ENCODE data around the gene CLPTM1L.
"Not testable (repeated sequence)": the region's sequence is repeated elsewhere in the genome, so short reads cannot be mapped to it uniquely, and the experiment has no call there.

The CLPTM1L gene

DNA sequence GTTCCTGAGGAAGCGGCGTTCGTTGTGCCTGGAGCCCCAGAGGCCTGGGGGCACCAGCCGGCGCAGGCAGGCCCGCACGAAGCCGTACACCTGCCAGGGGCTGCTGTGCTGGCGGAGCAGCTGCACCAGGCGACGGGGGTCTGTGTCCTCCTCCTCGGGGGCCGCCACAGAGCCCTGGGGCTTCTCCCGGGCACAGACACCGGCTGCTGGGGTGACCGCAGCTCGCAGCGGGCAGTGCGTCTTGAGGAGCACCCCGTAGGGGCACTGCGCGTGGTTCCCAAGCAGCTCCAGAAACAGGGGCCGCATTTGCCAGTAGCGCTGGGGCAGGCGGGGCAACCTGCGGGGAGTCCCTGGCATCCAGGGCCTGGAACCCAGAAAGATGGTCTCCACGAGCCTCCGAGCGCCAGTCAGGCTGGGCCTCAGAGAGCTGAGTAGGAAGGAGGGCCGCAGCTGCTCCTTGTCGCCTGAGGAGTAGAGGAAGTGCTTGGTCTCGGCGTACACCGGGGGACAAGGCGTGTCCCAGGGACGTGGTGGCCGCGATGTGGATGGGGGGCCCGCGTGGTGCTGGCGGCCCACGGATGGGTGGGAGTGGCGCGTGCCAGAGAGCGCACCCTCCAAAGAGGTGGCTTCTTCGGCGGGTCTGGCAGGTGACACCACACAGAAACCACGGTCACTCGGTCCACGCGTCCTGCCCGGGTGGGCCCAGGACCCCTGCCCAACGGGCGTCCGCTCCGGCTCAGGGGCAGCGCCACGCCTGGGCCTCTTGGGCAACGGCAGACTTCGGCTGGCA lies 51.3 kb downstream of the CLPTM1L start:
- DNase-seq (ENCODE audit: extremely low read depth in 1 of 2, low read depth in 1 of 2) = no peak

DNA sequence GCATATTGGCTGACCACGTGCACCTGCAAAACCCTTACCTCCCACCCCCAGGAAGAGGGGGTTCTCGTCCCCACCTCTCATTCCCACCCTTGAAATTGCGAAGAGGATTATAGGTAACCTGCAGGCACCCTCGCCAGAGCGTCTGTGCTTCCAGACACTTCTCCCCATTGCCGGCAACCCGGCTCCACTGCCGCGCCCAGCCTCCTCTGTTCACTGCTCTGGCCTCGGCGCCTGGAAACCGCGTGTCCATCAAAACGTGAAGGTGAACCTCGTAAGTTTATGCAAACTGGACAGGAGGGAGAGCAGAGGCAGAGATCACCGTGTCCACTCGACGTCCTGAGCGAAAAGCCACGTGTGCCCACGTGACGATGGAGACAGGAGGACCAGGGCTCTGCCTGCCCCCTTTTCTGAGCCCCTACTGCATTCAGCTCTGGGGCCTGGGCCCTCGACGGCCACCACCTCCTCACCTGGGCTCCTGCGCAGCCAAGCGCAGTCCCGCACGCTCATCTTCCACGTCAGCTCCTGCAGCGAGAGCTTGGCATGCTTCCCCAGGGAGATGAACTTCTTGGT lies 52.0 kb downstream of the CLPTM1L start:
- no peak for DNase-seq (ENCODE audit: extremely low read depth in 1 of 2, low read depth in 1 of 2)

DNA sequence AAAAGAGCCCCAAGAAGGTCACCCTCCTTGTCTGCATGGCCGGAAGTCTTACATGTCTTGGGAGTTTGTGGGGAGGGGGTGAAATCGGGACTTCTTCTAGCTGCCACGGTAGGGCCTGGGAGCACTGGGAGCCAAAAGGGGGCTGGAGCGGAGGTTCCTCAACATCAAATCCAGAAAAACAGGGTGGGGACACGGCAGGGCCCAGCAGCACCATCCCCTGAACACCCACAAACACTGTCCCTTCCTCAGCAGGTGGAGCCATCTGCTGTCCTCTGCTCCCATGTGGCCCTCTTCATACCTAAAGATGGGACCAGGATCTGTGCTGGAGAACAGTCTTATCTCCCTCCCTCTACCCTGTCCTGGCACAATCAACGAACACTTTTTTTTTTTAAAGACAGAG lies 52.8 kb downstream of the CLPTM1L start:
- DNase-seq (ENCODE audit: extremely low read depth in 1 of 2, low read depth in 1 of 2) = no peak

DNA sequence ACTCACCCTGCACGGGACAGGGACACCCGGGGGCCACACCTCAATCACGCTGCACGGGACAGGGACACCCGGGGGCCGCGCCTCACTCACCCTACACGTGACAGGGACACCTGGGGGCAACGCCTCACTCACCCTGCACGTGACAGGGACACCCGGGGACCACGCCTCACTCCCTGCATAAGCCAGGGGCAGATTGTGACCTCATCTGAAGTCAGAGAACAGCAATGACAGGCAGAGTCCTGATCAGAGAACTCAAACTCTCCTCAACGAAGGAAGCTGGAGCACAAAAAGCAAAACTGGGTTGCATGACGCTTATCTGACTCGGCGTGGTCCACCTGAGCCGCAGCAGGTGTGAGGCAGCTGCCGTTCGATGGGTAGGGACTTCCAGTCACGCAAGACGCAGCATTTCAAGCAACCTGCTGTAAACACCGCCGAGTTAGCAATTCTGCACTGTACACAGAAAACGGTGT lies 53.3 kb downstream of the CLPTM1L start:
- DNase-seq (ENCODE audit: extremely low read depth in 1 of 2, low read depth in 1 of 2) = no peak

DNA sequence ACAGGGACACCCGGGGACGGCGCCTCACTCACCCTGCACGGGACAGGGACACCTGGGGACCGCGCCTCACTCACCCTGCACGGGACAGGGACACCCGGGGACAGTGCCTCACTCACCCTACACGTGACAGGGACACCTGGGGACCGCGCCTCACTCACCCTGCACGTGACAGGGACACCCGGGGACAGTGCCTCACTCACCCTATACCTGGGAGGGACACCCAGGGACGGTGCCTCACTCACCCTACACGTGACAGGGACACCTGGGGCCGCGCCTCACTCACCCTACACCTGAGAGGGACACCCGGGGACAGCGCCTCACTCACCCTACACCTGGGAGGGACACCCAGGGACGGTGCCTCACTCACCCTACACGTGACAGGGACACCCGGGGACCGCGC lies 53.9 kb downstream of the CLPTM1L start:
- DNase-seq (ENCODE audit: extremely low read depth in 1 of 2, low read depth in 1 of 2) = not testable (repeated sequence)

DNA sequence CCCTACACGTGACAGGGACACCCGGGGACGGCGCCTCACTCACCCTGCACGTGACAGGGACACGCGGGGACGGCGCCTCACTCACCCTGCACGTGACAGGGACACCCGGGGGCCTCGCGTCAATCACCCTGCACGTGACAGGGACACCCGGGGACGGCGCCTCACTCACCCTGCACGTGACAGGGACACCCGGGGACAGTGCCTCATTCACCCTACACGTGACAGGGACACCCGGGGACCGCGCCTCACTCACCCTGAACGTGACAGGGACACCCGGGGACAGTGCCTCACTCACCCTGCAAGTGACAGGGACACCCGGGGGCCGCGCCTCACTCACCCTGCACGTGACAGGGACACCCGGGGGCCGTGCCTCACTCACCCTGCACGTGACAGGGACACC lies 55.3 kb downstream of the CLPTM1L start:
- DNase-seq (ENCODE audit: extremely low read depth in 1 of 2, low read depth in 1 of 2) = not testable (repeated sequence)

DNA sequence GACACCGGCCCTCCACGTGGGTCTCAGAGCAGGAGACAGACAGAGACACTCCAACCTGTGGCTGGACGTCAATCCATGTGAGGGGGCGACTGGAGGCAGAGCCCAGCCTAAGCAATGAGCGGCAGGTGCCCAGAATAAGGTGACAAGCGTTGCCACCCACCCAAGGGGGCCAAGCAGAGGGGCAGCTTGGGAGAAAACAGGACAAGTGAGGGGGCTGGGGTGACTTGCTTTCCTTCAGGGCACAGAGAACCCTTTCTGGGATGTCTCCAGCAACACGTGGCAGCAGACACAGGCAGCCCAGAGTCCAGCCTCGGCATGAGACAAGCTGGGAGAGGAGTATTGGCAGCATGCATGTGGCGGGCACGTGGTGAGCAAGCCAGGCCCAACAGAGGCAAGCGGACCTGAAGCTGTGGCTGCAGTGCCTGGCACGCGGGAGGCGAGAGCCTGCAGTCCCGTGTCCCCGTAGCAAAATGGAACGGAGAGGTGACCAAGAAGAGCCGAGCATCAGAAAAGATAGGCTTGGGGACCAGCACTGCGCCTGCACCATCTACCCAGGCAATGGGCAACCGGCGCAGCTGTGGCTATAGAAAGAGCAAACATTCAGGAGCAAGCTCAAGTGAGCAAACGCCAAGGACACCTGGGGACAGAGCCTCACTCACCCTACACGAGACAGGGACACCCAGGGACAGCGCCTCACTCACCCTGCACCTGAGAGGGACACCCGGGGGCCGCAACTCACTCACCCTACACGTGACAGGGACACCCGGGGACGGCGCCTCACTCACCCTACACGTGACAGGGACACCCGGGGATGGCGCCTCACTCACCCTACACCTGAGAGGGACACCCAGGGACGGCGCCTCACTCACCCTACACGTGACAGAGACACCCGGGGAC lies 56.2 kb downstream of the CLPTM1L start:
- DNase-seq (ENCODE audit: extremely low read depth in 1 of 2, low read depth in 1 of 2) = no peak

DNA sequence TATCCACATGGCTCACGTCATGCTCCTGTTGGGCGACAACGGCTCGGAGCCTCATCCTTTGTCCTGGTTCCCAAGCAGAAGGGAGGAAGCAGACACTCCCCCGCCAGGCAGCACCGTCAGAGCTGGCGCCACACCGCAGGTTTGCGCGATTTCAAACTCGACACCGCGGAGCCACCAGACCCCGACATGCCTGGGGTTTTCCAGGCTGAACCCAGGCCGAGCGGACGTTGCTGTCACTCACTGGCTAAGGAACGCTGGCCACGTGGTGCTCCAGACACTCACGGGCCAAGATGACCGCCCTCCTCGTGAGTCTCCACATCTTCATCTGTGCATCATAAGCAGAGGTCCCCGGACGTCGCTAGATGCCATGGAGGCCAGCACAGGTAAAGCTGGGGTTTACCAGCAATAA lies 59.0 kb downstream of the CLPTM1L start:
- DNase-seq (ENCODE audit: extremely low read depth in 1 of 2, low read depth in 1 of 2) = no peak

DNA sequence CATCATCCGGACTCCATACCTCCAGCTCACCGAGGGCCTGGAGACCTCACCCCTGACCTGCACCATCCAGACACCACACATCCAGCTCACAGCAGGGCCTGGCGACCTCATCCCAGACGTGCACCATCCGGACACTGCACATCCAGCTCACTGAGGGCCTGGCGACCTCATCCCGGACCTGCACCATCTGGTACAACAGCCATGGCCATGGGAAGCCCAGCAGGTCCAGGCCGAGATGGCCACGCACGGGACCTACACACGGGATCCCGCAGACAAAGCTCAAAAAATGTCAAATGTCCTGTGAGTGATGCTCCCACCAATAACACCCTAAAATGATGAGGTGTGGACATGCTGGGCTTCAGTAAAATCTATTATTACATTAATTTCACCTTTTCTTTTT lies 59.8 kb downstream of the CLPTM1L start:
- no peak for DNase-seq (ENCODE audit: extremely low read depth in 1 of 2, low read depth in 1 of 2)

DNA sequence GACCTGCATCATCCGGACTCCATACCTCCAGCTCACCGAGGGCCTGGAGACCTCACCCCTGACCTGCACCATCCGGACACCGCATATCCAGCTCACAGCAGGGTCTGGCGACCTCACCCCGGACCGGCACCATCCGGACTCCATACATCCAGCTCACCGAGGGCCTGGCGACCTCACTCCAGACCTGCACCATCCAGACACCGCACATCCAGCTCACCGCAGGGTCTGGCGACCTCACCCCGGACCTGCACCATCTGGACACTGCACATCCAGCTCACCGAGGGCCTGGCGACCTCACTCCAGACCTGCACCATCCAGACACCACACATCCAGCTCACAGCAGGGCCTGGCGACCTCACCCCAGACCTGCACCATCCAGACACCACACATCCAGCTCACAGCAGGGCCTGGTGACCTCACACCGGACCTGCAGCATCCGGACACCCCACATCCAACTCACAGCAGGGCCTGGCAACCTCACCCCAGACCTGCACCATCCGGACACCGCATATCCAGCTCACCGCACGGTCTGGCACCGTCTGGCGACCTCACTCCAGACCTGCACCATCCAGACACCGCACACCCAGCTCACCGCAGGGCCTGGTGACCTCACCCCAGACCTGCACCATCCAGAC lies 60.4 kb downstream of the CLPTM1L start:
- DNase-seq (ENCODE audit: extremely low read depth in 1 of 2, low read depth in 1 of 2) = not testable (repeated sequence)

DNA sequence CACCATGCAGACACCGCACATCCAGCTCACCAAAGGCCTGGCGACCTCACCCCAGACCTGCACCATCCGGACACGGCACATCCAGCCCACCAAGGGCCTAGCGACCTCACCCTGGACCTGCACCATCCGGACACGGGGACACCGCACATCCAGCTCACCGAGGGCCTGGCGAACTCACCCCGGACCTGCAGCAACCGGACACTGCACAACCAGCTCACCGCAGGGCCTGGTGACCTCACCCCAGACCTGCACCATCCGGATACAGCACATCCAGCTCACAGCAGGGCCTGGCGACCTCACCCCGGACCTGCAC lies 61.2 kb downstream of the CLPTM1L start:
- not testable (repeated sequence) for DNase-seq (ENCODE audit: extremely low read depth in 1 of 2, low read depth in 1 of 2)

DNA sequence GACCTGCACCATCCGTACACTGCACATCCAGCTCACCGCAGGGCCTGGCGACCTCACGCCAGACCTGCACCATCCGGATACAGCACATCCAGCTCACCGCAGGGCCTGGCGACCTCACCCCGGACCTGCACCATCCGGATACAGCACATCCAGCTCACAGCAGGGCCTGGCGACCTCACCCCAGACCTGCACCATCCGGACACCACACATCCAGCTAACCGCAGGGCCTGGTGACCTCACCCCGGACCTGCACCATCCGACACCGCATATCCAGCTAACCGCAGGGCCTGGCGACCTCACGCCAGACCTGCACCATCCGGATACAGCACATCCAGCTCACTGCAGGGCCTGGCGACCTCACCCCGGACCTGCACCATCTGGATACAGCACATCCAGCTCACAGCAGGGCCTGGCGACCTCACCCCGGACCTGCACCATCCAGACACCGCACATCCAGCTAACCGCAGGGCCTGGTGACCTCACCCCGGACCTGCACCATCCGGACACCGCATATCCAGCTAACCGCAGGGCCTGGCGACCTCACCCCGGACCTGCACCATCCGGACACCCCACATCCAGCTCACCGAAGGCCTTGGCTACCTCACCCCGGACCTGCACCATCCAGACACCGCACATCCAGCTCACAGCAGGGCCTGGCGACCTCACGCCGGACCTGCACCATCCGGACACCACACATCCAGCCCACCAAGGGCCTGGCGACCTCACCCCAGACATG lies 61.7 kb downstream of the CLPTM1L start:
- DNase-seq (ENCODE audit: extremely low read depth in 1 of 2, low read depth in 1 of 2) = not testable (repeated sequence)

DNA sequence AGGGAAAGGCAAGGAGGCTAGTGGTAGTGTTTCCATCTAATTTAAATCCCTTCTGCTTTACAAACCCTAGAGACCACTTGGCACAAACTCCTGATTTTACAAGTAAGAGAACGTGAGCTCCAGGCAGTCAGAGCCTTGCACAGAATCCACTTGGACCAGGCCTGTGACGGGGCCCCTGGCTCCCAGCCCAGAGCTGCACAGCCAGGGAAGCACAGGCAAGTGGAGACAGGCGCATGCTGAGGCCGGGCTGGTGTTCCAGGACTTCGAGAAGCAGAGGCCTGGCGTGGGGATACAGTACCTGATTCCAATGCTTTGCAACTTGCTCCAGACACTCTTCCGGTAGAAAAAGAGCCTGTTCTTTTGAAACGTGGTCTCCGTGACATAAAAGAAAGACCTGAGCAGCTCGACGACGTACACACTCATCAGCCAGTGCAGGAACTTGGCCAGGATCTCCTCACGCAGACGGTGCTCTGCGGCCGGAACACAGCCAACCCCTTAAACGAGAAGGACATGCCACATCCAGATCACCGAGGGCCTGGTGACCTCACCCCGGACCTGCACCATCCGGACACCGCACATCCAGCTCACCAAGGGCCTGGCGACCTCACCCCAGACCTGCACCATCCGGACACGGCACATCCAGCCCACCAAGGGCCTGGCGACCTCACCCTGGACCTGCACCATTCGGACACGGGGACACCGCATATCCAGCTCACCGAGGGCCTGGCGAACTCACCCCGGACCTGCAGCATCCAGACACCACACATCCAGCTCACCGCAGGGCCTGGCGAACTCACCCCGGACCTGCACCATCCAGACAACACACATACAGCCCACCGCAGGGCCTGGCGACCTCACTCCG lies 62.5 kb downstream of the CLPTM1L start:
- DNase-seq (ENCODE audit: extremely low read depth in 1 of 2, low read depth in 1 of 2) = no peak

DNA sequence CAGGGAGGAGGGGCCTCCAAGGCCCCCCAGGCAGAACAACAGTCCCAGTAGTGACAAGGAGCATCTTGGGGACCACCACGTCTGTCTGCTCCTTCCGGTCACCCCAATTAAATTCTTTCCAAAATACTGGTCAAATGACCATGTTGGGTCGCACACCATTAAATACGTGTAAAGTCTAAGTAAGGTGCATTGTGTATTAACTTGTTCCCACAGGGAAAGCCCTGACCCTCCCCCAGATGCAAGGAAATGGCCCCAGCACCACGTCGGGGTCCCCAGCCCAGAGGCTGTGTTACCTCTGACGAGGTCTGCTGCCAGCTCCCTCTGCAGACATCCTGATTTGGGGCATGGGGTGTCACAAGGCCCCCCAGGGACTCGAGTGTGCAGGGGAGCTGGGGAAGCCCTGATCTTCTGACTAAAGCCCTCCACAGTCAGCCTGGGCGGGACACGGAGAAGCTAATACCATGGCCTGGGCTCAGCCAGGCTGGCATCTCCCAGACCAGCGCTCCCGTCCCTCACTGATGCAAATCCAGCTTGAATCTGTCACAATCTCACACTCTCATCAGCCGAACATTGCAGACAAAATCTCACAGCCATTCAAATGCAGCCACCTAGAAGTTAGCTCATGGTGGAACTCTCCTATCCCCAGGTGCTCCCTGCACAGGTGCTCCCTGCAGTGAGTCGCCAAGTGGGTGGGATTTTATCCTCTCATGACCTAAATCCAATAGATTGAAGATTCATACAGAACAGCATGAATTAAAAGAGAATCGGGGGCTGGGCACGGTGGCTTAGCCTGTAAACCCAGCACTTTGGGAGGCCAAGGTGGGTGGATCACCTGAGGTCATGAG lies 63.6 kb downstream of the CLPTM1L start:
- DNase-seq (ENCODE audit: extremely low read depth in 1 of 2, low read depth in 1 of 2) = no peak

DNA sequence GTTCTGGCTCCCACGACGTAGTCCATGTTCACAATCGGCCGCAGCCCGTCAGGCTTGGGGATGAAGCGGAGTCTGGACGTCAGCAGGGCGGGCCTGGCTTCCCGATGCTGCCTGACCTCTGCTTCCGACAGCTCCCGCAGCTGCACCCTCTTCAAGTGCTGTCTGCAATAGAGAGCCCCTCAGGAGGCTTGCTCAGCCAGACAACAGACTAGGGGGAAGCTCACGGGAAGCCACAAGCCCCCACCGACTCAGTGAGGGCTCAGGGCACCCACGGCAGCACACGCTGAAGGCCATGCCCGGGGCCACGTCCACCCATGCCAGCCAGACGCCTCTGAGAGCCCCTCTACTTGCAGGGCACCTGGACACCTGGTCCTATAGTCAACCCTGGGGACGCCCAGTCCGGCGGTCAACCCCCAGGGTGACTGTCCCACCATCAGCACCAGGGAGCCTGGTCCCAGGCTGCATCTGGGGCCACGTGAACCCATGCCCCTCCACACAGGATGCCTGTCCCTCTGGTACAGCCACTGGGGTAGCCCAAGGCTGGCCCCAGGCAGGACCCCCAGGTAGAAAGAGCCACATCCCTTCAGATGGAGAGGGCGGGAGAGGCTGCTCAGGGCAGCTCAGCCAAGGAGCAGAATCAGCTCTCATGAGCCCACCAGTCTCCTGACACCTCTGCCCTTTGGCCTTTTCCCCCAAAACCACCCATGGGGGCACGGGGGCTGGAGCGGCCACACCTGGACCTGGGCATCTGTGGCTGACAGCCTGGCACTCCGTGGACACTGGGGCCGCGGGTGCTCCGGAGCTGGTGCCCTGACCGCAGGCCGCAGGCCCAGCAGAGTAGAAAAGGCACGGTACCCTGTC lies 64.5 kb downstream of the CLPTM1L start:
- no peak for DNase-seq (ENCODE audit: extremely low read depth in 1 of 2, low read depth in 1 of 2)

DNA sequence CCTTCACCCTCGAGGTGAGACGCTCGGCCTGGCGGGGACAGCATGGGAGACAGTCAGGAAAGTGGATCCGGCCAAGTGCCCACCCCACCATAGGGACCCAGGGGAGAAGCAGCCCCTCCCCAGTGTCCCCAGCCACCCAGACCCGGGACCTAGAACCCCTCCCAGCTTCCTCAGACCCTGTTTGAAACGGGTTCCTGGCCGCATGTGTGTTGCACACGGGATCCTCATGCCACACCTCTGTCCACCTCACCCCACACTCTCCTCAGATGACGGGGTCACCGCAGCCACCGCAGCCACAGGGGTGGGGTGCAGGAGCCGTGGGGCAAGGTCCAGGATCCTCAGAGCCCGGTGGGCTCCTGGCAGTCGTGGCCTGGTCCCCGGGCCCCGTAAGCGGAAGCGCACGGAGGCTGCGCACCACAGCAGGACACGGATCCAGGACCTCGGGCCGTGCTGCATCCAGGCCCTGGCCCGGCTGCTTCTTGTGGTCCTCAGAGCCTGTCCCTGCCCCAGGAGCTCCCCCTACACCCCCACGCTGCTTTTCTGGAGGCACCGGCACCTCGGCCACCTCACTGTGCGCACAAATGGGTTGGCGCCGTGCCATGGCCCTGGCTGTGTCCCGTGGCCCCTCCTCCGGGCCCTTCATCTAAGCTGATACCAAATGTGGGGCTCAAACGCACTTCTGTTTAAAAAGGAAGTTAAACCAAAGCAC lies 65.3 kb downstream of the CLPTM1L start:
- no peak for DNase-seq (ENCODE audit: extremely low read depth in 1 of 2, low read depth in 1 of 2)
